ENCODE measurements around the gene S100A3.
"Not testable (repeated sequence)": the region's sequence is repeated elsewhere in the genome, so short reads cannot be mapped to it uniquely, and the experiment has no call there.

Gene S100A3

GRCh38 chr1:153548722-153549688, at the start of gene S100A3:
Gene S100A3 (minus strand): TSS chr1:153549258. CDS start chr1:153548485, 773 bp downstream.
- DNase-seq (ENCODE audit: low read depth): no peak

- no peak for DNase-seq (ENCODE audit: low read depth)
Observed at GRCh38 chr1:153598309-153599172, 49.5 kb upstream of the S100A3 start.

GRCh38 chr1:153597206-153597605, 48.1 kb upstream of the S100A3 start:
- peak; percentile 21 for DNase-seq (ENCODE audit: low read depth)

GRCh38 chr1:153592748-153593147, 43.7 kb upstream of the S100A3 start:
- no peak for DNase-seq (ENCODE audit: low read depth)

- DNase-seq (ENCODE audit: low read depth): no peak
Observed at GRCh38 chr1:153588482-153588881, 39.4 kb upstream of the S100A3 start.

GRCh38 chr1:153588033-153588432, 39.0 kb upstream of the S100A3 start:
- DNase-seq (ENCODE audit: low read depth): not testable (repeated sequence)

- no peak for DNase-seq (ENCODE audit: low read depth)
Observed at GRCh38 chr1:153587314-153587713, 38.3 kb upstream of the S100A3 start.

GRCh38 chr1:153586347-153586746, 37.3 kb upstream of the S100A3 start:
- DNase-seq (ENCODE audit: low read depth): no peak

GRCh38 chr1:153585006-153585405, 35.9 kb upstream of the S100A3 start:
- no peak for DNase-seq (ENCODE audit: low read depth)

GRCh38 chr1:153583976-153584375, 34.9 kb upstream of the S100A3 start:
- no peak for DNase-seq (ENCODE audit: low read depth)

- DNase-seq (ENCODE audit: low read depth): not testable (repeated sequence)
Observed at GRCh38 chr1:153583514-153583913, 34.5 kb upstream of the S100A3 start.

- not testable (repeated sequence) for DNase-seq (ENCODE audit: low read depth)
Observed at GRCh38 chr1:153582836-153583235, 33.8 kb upstream of the S100A3 start.

GRCh38 chr1:153578936-153579335, 29.9 kb upstream of the S100A3 start:
- no peak for DNase-seq (ENCODE audit: low read depth)

- DNase-seq (ENCODE audit: low read depth): no peak
Observed at GRCh38 chr1:153578490-153578889, 29.4 kb upstream of the S100A3 start.

- DNase-seq (ENCODE audit: low read depth): no peak
Observed at GRCh38 chr1:153577624-153578051, 28.6 kb upstream of the S100A3 start.

GRCh38 chr1:153577138-153577537, 28.1 kb upstream of the S100A3 start:
- DNase-seq (ENCODE audit: low read depth): no peak

- not testable (repeated sequence) for DNase-seq (ENCODE audit: low read depth)
Observed at GRCh38 chr1:153575497-153575896, 26.4 kb upstream of the S100A3 start.

GRCh38 chr1:153575081-153575491, 26.0 kb upstream of the S100A3 start:
- DNase-seq (ENCODE audit: low read depth): not testable (repeated sequence)

- DNase-seq (ENCODE audit: low read depth): no peak
Observed at GRCh38 chr1:153573351-153573750, 24.3 kb upstream of the S100A3 start.

GRCh38 chr1:153572569-153573015, 23.5 kb upstream of the S100A3 start:
- DNase-seq (ENCODE audit: low read depth): peak; percentile 60

GRCh38 chr1:153571706-153572105, 22.6 kb upstream of the S100A3 start:
- DNase-seq (ENCODE audit: low read depth): no peak

GRCh38 chr1:153570874-153571273, 21.8 kb upstream of the S100A3 start:
- DNase-seq (ENCODE audit: low read depth): no peak

All from activated T-cell treated with anti-CD3 and anti-CD28 coated beads for 48 hours (primary cell).